NK-92 (cell line): ENCODE results near the gene CHD2.

Experiments used
- DNase-seq: peaks from one replicate; lab custom pipeline; 2025; ENCODE audit not compliant: unreplicated experiment; lab: John Stamatoyannopoulos, UW

Gene CHD2

GRCh38 chr15:93065641-93066045 is 165.5 kb downstream of the CHD2 start:
- DNase-seq, result no peak

DNA sequence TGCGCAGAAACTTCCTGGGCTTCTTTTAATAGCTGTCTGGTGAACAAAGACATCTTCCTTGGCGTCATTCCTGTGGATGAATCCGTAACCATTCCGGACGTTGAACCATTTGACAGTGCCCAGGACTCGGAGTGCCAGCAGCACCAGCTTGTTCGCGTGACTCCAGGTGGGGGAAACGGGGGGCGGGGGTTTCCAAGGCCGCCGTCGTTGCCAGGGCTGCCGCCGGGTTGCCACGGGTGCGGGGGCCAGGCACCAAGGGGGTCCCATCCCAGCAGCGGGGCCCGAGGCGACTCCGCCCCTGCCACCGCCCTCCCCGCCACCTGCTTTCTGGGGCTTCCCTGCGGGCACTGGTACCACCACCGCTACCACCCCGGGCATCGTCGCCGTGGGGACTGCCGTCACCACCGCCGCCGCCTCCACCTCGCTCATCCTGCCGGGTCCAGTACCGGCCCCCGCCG is 166.1 kb downstream of the CHD2 start:
- no peak for DNase-seq

DNA sequence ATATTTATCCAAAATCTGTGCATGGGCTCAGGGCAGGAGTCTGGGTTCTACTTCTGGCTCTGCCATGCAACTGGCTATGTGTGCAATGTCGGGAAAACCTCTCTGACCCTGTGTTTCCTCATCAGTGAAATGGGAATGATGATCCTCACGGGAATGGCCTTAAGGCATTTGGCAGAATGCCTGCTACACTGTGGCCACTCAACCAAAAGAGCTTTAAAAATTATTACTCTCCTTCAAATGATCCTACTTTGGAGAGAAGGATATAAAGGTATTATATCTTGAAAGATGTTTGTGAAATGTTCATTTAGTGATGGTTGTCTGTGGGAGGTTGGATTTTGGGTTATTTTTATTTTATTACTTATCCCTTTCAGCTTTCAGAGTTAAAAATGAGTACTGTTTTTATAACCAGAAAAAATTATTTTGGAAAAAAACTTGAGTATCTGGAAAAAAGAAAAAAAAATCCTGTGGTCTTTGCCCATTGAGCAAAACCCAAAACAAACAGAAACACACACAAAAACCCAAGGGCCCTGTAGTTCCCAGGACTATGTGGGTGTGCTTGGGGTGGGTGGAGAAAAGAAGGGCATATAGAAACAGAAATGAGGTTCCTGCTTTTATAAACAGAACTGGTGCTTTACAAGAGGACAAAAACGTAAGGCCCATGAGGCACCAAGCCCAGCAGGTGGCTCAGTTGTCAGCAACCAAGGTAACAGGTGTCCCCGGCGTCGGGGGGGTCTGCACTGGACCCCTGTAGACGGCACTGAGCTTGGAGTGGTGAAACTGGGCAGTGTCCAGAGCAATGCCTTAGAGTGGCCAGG is 166.9 kb downstream of the CHD2 start:
- no peak for DNase-seq

- no peak for DNase-seq
Measured at GRCh38 chr15:93067649-93068085, 167.5 kb downstream of the CHD2 start.

GRCh38 chr15:93068581-93069199 is 168.6 kb downstream of the CHD2 start:
- DNase-seq, result no peak

DNA sequence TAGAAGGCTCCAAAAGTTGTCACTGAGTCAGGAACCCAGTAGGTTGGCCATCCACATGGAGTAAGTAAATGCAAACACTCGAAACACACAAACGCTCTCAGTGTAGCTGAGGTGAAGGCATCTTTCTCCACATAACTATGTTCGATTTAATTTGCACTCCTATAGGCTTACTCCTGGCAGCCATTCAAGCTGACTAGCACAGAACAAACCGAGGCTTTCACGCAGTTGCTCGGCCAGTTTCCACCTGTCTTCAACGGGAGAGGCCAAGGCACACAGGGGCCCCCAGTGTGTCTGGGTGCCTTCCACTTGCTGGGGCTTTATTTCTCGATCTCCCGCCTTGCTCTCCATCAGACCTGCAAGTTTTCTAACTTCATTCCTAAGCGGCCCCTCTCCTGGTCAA is 170.0 kb downstream of the CHD2 start:
- no peak for DNase-seq

DNA sequence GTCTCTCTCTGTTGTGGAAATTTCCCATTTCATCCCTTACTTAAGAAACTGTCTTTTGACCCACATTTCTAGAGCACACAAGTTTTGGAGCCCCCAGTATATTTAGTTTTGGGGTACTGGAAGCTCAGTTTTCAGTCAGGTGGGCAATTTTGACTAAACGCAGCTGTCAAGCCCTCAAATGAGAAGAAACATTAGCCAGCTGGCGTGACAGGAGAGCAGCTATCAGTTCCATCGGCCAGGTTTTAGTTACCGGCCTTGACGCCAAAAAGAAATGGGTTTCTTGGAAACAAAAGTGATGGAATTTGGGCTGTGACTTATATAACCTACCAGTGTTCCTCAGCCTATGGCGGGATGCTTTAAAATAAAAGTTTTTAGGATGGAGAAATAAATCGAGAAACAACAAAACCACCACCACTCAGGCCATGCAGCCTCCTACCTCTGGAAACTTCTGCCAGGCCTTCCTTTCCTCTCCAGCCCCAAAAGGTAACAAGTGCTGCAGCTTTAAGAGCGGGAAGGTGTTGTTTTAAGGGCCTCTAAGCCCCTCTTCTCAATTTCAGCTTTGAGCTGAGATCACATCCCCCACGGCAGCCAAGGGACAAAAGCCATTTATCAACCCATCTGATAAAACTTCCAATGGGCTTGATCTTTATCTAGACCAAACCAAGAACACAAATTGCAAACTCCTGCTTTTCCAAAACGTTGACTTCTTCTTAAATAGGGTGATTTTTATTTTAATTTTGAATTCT is 170.6 kb downstream of the CHD2 start:
- no peak for DNase-seq

- DNase-seq, result no peak
Measured at GRCh38 chr15:93071469-93071936, 171.4 kb downstream of the CHD2 start.

DNA sequence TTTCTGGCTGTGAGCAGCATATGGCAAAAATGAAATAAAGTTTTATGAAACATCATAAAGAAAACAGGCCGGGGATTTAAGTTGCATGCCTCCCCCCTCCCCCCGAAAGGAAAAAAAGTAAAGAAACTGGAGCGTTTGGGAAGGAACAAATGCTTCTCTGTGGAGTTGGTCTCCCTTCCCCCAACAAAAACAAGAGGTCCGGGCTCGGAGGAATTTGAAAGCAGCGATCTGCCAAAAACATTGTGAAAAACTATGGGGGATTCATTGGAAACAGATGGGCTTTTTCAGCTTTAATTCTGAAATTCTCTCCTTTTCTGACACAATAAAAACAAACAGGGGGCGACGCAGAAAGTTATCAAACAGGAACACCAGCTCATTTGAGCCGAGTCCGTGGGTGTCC is 171.9 kb downstream of the CHD2 start:
- DNase-seq, result no peak

GRCh38 chr15:93072411-93073394 is 172.6 kb downstream of the CHD2 start:
- no peak for DNase-seq

- no peak for DNase-seq
Measured at GRCh38 chr15:93073465-93073952, 173.4 kb downstream of the CHD2 start.

GRCh38 chr15:93074599-93074998 is 174.5 kb downstream of the CHD2 start:
- DNase-seq, result no peak

GRCh38 chr15:93076217-93076616 is 176.1 kb downstream of the CHD2 start:
- no peak for DNase-seq

- DNase-seq, result no peak
Measured at GRCh38 chr15:93076875-93077274, 176.8 kb downstream of the CHD2 start.
